GM12891 (cell line): ENCODE measurements around the gene SSC4D.
"Not testable (repeated sequence)": the region's sequence is repeated elsewhere in the genome, so short reads cannot be mapped to it uniquely, and the experiment has no call there.

ENCODE experiments used
- PAX5 ChIP-seq: IDR thresholded peaks from 2 replicates; pipeline ENCODE4 v1.6.1; 2011; ENCODE audit warnings: low read length, moderate library complexity, mild to moderate bottlenecking; ENCODE audit not compliant: insufficient read depth, severe bottlenecking
- POLR2A ChIP-seq: IDR thresholded peaks from 2 replicates; pipeline ENCODE4 v1.6.1; 2011; ENCODE audit warnings: low read depth, low read length, control low read depth
- TAF1 ChIP-seq: IDR thresholded peaks from 2 replicates; pipeline ENCODE4 v1.6.1; 2011; ENCODE audit warnings: low read depth, low read length, control low read depth

GRCh38 chr7:76437873-76438272, 28.4 kb upstream of the SSC4D start:
- TF ChIP-seq TAF1, POLR2A, PAX5: not testable (repeated sequence)
